Measurements from ENCODE around the gene SOX8.

The SOX8 gene

DNA sequence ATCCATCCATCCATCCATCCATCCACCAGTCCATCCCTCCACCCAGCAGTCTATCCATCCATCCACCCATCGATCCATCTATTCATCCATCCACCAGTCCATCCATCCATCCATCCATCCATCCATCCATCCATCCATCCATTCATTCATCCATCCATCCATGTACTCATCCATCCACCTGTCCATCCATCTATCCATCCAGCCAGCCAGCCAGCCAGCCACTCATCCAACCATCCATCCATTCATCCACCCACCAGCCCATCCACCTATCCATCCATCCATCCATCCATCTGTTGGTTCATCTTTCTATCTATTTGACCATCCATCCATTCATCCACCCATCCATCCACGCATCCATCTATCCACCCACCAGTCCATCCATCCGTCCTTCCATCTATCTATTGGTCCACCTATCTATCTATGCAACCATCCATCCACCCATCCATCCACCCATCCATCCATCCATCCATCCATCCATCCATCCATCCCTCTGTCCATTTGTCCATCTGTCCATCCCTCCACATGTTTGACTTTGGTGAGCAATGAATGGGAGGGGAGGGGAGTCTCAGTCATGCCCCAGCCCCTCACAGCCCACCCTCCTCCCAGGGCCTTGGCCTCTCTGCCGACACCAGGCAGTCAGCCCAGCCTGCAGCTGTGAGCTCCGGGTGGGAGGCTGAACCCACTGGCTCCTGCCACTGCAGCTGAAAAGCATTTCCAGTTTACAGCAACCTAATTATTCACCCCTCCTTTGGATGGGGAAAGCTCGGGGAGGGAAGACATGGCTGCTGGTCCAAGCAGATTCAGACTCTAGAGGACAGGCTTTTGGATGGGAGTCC is 52.9 kb downstream of the SOX8 start:
- H3K4me3 ChIP-seq (ENCODE audit: control insufficient read depth, low read depth, low read length), result no peak overlapping the region
- no peak for DNase-seq (ENCODE audit: low read depth)
- TF ChIP-seq, protein P1, sequence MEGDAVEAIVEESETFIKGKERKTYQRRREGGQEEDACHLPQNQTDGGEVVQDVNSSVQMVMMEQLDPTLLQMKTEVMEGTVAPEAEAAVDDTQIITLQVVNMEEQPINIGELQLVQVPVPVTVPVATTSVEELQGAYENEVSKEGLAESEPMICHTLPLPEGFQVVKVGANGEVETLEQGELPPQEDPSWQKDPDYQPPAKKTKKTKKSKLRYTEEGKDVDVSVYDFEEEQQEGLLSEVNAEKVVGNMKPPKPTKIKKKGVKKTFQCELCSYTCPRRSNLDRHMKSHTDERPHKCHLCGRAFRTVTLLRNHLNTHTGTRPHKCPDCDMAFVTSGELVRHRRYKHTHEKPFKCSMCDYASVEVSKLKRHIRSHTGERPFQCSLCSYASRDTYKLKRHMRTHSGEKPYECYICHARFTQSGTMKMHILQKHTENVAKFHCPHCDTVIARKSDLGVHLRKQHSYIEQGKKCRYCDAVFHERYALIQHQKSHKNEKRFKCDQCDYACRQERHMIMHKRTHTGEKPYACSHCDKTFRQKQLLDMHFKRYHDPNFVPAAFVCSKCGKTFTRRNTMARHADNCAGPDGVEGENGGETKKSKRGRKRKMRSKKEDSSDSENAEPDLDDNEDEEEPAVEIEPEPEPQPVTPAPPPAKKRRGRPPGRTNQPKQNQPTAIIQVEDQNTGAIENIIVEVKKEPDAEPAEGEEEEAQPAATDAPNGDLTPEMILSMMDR (conservative IDR thresholded peaks at IDR 0.05; ENCODE audit: control insufficient read depth, insufficient read depth, low read depth, low read length), result no peak

DNA sequence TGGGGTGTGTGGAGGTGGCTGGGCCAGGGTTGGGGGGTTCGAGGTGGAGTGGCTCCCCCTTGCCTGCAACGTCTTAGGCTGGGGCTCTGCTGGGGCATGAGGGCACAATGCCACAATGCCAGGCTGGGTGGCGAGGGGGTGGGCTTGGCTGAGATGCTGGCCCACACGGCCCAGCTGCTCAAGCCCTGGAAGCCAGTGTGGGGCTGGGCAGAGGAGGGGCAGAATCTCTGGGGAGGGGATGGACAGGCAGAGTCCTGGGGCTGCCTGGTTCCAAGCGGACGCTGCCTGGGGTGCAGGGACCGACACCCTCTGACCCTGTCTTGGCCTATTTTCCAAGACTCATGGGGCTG is 53.5 kb downstream of the SOX8 start:
- no peak for DNase-seq (ENCODE audit: low read depth)
- TF ChIP-seq, protein P1 (conservative IDR thresholded peaks at IDR 0.05; ENCODE audit: control insufficient read depth, insufficient read depth, low read depth, low read length), result no peak
- no peak overlapping the region for H3K4me3 ChIP-seq (ENCODE audit: control insufficient read depth, low read depth, low read length)

DNA sequence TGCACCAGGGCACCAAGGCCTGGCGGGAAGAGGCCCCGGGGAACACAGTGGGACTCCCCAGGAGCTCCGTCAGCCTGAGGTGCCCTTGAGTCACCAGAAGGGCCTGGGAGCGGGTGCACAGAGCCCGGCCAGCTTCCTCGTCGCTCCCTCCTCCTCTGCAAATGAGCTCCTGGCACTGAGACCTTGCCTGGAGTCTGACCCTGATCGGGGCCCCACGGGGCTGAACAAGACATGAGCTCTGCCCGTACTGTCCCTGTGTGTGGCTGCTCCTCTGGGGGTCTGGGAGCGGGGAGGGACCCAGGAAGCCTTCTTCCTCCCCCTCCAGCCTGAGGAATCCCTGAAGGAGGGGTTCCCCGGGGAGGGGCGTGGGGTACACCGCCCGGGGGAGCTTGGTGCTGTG is 54.6 kb downstream of the SOX8 start:
- H3K4me3 ChIP-seq (ENCODE audit: control insufficient read depth, low read depth, low read length), result no peak overlapping the region
- DNase-seq (ENCODE audit: low read depth), result no peak
- TF ChIP-seq, protein P1 (conservative IDR thresholded peaks at IDR 0.05; ENCODE audit: control insufficient read depth, insufficient read depth, low read depth, low read length), result no peak
